Measurements from ENCODE around the gene BBLN. TPM values are rescaled to one million over a fixed set of nuclear protein-coding genes. Genes with fewer than 3 reads are reported as not detected.

The BBLN gene
- total RNA-seq, 6 experiments from 2014 or later: 45.7 to 63.2 (median 50.5) TPM

GRCh38 chr9:128146591-128147120 is 13.4 kb upstream of the BBLN start:
- no peaks in the 10 kb centered on the region for H3K9me3 Mint-ChIP-seq
- no peaks in the 10 kb centered on the region for H3K36me3 Mint-ChIP-seq (ENCODE audit: low read depth)
- no peak overlapping the region for H3K27ac Mint-ChIP-seq
- DNase-seq: no peak
- TF ChIP-seq CTCF (IDR thresholded peaks at IDR 0.05): no peak
- H3K27me3 Mint-ChIP-seq (ENCODE audit: insufficient read depth): peaks cover 37% of the 10 kb centered on the region
- peaks cover 5% of the 10 kb centered on the region for H3K4me1 Mint-ChIP-seq (ENCODE audit: low read depth)
- H3K4me3 Mint-ChIP-seq: no peak overlapping the region

GRCh38 chr9:128148509-128149000 is 11.5 kb upstream of the BBLN start:
- no peaks in the 10 kb centered on the region for H3K36me3 Mint-ChIP-seq (ENCODE audit: low read depth)
- peaks cover 37% of the 10 kb centered on the region for H3K27me3 Mint-ChIP-seq (ENCODE audit: insufficient read depth)
- no peaks in the 10 kb centered on the region for H3K9me3 Mint-ChIP-seq
- no peak overlapping the region for H3K27ac Mint-ChIP-seq
- H3K4me3 Mint-ChIP-seq: no peak overlapping the region
- no peak for DNase-seq
- peaks cover under 1% of the 10 kb centered on the region; the same call in 1 of the 2 replicates for H3K4me1 Mint-ChIP-seq (ENCODE audit: low read depth)
- TF ChIP-seq CTCF (IDR thresholded peaks at IDR 0.05): no peak

GRCh38 chr9:128149001-128149701 is 10.9 kb upstream of the BBLN start, which contains the start of gene LCN2:
TSS of gene LCN2 (plus strand) at chr9:128149453. CDS start at chr9:128149526, 73 bp downstream.
- H3K27me3 Mint-ChIP-seq (ENCODE audit: insufficient read depth): peaks cover 35% of the 10 kb centered on the region
- no peak for TF ChIP-seq CTCF (IDR thresholded peaks at IDR 0.05)
- DNase-seq: no peak
- H3K4me1 Mint-ChIP-seq (ENCODE audit: low read depth): no peaks in the 10 kb centered on the region
- H3K4me3 Mint-ChIP-seq: no peak within 1 kb of the TSS
- H3K36me3 Mint-ChIP-seq (ENCODE audit: low read depth): no peaks in the 10 kb centered on the region
- no peak within 1 kb of the TSS for H3K27ac Mint-ChIP-seq
- no peaks in the 10 kb centered on the region for H3K9me3 Mint-ChIP-seq

- Mint-ChIP-seq H3K4me3 (no peak overlapping the region), H3K27ac (no peak overlapping the region), H3K36me3 (ENCODE audit: low read depth) (no peaks in the 10 kb centered on the region), H3K9me3 (no peaks in the 10 kb centered on the region), H3K27me3 (ENCODE audit: insufficient read depth) (peaks cover 36% of the 10 kb centered on the region), H3K4me1 (ENCODE audit: low read depth) (no peaks in the 10 kb centered on the region)
- DNase-seq: no peak
- TF ChIP-seq CTCF (IDR thresholded peaks at IDR 0.05): no peak
Observed at GRCh38 chr9:128149951-128150593, 10.0 kb upstream of the BBLN start.

- peak; percentile 46; the same call in 1 of the 2 replicates for TF ChIP-seq CTCF (IDR thresholded peaks at IDR 0.05)
- Mint-ChIP-seq H3K4me1 (ENCODE audit: low read depth) (no peaks in the 10 kb centered on the region), H3K4me3 (no peak overlapping the region), H3K27me3 (ENCODE audit: insufficient read depth) (peaks cover 38% of the 10 kb centered on the region), H3K36me3 (ENCODE audit: low read depth) (no peaks in the 10 kb centered on the region), H3K9me3 (no peaks in the 10 kb centered on the region), H3K27ac (no peak overlapping the region)
- DNase-seq: no peak
Observed at GRCh38 chr9:128150594-128151308, 9.3 kb upstream of the BBLN start.

Measured in HFFc6 (cell line).